Neural progenitor cell (in vitro differentiated cells): ENCODE measurements around the gene SRRM4. TPM values are rescaled to one million over a fixed set of nuclear protein-coding genes. Genes with fewer than 3 reads are reported as not detected.

Experiments used
- DNase-seq: peaks from one replicate; pipeline ENCODE4 v3.0.0-alpha.2; 2016; ENCODE audit warnings: low spot score
- H2AFZ ChIP-seq: fragments of 200-600 bp; sonication (generic); replicated peaks from 2 replicates; pipeline ENCODE4 v1.6.1; 2016; ENCODE audit warnings: antibody characterized with exemption
- H3F3A ChIP-seq: fragments of 200-600 bp; sonication (generic); 2 replicates; pipeline ENCODE4 v1.6.1; 2016; ENCODE audit warnings: antibody characterized with exemption, low read depth
- H3K27ac ChIP-seq: fragments of 200-600 bp; sonication (generic); 2 replicates; pipeline ENCODE4 v1.5.1; 2016; ENCODE audit warnings: mild to moderate bottlenecking
- H3K27me3 ChIP-seq: fragments of 200-600 bp; sonication (generic); 2 replicates; pipeline ENCODE4 v1.6.1; 2016; ENCODE audit warnings: mild to moderate bottlenecking, moderate library complexity
- H3K36me3 ChIP-seq: fragments of 200-600 bp; sonication (generic); 2 replicates; pipeline ENCODE4 v1.5.1; 2016
- H3K4me1 ChIP-seq: fragments of 200-600 bp; sonication (generic); 2 replicates; pipeline ENCODE4 v1.6.1; 2016; ENCODE audit warnings: mixed run types
- H3K4me2 ChIP-seq: fragments of 200-600 bp; sonication (generic); 2 replicates; pipeline ENCODE4 v1.6.1; 2016
- H3K4me3 ChIP-seq: fragments of 200-600 bp; sonication (generic); 2 replicates; pipeline ENCODE4 v1.5.1; 2016
- H3K79me2 ChIP-seq: fragments of 200-600 bp; sonication (generic); 2 replicates; pipeline ENCODE4 v1.6.1; 2016; ENCODE audit warnings: low read depth
- H3K9ac ChIP-seq: fragments of 200-600 bp; sonication (generic); 2 replicates; pipeline ENCODE4 v1.6.1; 2016
- H3K9me3 ChIP-seq: fragments of 200-600 bp; sonication (generic); 2 replicates; pipeline ENCODE4 v1.5.1; 2016; ENCODE audit warnings: low read depth
- H4K20me1 ChIP-seq: fragments of 200-600 bp; sonication (generic); 2 replicates; pipeline ENCODE4 v1.6.1; 2016; ENCODE audit warnings: low read depth
- H3K27ac Mint-ChIP-seq: 3 replicates; pipeline ENCODE4 v1.8.0; 2021; ENCODE audit warnings: mixed read lengths
- H3K27me3 Mint-ChIP-seq: 2 replicates; pipeline ENCODE4 v1.8.0; 2022; ENCODE audit warnings: low read depth, mild to moderate bottlenecking, inconsistent platforms, moderate library complexity, mixed read lengths; ENCODE audit not compliant: insufficient read depth
- H3K36me3 Mint-ChIP-seq: 3 replicates; pipeline ENCODE4 v1.8.0; 2021; ENCODE audit warnings: mixed read lengths
- H3K4me1 Mint-ChIP-seq: 3 replicates; pipeline ENCODE4 v1.8.0; 2021; ENCODE audit warnings: mixed read lengths
- H3K4me3 Mint-ChIP-seq: 3 replicates; pipeline ENCODE4 v1.8.0; 2021; ENCODE audit warnings: mild to moderate bottlenecking, moderate library complexity, mixed read lengths
- H3K9me3 Mint-ChIP-seq: 3 replicates; pipeline ENCODE4 v1.8.0; 2020; ENCODE audit warnings: mixed read lengths
- CTCF ChIP-seq: fragments of 200-600 bp; sonication (generic); IDR thresholded peaks from 2 replicates; pipeline ENCODE4 v1.5.1; 2017; ENCODE audit warnings: antibody characterized with exemption, mild to moderate bottlenecking
- EZH2 ChIP-seq: fragments of 200-600 bp; sonication (generic); IDR thresholded peaks from 2 replicates; pipeline ENCODE4 v1.6.1; 2017; ENCODE audit warnings: antibody characterized with exemption, mild to moderate bottlenecking, moderate library complexity
- EZH2phosphoT487 ChIP-seq: fragments of 200-600 bp; sonication (generic); IDR thresholded peaks from 2 replicates; pipeline ENCODE4 v1.6.1; 2017; ENCODE audit warnings: antibody characterized with exemption
- total RNA-seq: library from RNA; depleted of rRNA; stranded (reverse); fragments of >200 nt; gene quantifications from 2 replicates; pipeline ENCODE4 v1.2.3, GENCODE V29; 2015; ENCODE audit warnings: low replicate concordance

The SRRM4 gene
- total RNA-seq, 1 donor from 2014 or later = 0.07 TPM

DNA sequence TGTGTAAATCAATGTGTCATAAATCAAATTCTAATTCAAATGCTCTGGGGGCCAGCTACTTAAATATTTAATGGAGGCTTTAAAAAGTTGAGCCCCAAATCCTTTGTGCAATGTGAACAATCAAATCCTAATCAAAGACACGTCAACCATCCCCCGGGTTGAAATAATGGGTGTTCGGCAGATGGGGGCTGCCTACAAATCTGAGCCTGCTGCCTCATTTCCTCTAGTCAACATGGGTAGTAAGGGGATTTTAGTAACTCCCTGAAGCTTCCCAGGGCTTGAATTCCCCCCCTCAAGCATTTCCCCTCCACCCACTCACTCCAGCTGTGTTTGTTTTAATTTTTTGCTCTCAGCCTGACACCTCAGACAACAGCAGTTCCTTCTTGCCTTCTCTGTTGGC, 37.8 kb downstream of the SRRM4 start:
- Mint-ChIP-seq H3K4me3 (peak overlapping the region; percentile 3), H3K27me3 (peaks cover 6% of the 10 kb centered on the region), H3K9me3 (no peaks in the 10 kb centered on the region), H3K36me3 (no peaks in the 10 kb centered on the region), H3K27ac (no peak overlapping the region), H3K4me1 (peaks cover 47% of the 10 kb centered on the region)
- peak overlapping the region; percentile 25 for H3K4me2 ChIP-seq
- no peak overlapping the region for H3K4me3 ChIP-seq
- H4K20me1 ChIP-seq = no peaks in the 10 kb centered on the region
- H2AFZ ChIP-seq = no peak overlapping the region
- no peaks in the 10 kb centered on the region for H3K27me3 ChIP-seq
- H3K36me3 ChIP-seq = no peaks in the 10 kb centered on the region
- TF ChIP-seq CTCF (no peak), EZH2phosphoT487 (no peak), EZH2 (no peak)
- H3K9ac ChIP-seq = no peak overlapping the region
- DNase-seq = no peak
- H3F3A ChIP-seq = peaks cover 10% of the 10 kb centered on the region
- H3K9me3 ChIP-seq = no peaks in the 10 kb centered on the region
- peaks cover 39% of the 10 kb centered on the region for H3K4me1 ChIP-seq
- no peaks in the 10 kb centered on the region for H3K79me2 ChIP-seq
- H3K27ac ChIP-seq = no peak overlapping the region

DNA sequence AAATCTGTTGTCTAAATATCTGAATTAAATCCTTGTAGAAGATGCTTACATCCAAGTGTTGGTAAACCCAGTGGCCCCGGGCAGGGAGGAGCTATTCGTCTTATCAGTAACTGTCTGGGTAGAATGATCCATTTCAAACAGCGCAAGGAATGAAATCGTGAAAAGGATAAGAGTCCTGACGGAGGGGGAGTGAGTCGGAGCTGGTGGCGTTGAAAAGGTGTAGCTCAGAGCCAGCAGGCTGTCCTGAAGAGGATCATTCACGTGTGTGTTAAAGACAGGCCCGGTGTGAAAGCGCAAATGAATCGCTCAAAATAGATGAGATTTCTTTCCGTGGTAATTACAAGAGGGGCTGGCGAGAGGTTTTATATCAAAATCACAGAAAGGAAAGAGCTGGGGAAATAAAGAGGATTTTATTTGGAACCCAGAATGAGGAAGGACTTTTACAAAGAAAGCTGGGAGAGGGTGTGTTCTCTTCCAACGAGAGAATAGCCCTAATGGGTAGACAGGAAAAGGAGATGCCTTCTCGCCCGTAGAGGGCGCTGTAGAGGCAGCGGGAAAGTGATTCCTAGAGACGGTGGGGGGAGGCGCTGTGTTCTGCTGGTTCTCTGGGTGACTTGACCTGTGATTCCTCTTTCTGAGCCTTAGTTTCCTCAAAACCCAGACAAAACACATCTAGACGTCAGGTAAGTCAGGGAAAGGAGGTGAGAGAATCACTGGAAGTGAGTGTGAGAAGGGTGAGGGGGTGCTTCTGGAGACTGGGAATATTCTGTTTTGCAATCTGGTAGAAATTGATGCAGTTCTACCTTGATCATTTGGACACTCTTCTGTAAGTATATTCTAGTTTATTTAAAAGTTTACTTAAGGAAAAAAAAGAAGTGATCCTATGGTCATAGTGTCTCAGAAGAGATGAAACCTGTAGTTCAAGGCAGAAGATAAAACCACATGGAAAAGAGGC, 39.3 kb downstream of the SRRM4 start:
- peak; percentile 88 for DNase-seq
- Histone ChIP-seq H3K79me2 (no peaks in the 10 kb centered on the region), H3F3A (peaks cover 18% of the 10 kb centered on the region), H3K4me2 (peak overlapping the region; percentile 44), H3K36me3 (no peaks in the 10 kb centered on the region), H3K4me1 (peaks cover 48% of the 10 kb centered on the region), H3K9ac (no peak overlapping the region), H3K27ac (no peak overlapping the region), H2AFZ (peak overlapping the region; percentile 78), H3K4me3 (no peak overlapping the region), H3K9me3 (no peaks in the 10 kb centered on the region), H3K27me3 (no peaks in the 10 kb centered on the region), H4K20me1 (no peaks in the 10 kb centered on the region)
- peaks cover 10% of the 10 kb centered on the region for H3K27me3 Mint-ChIP-seq
- TF ChIP-seq CTCF = peak; percentile 95
- no peak for TF ChIP-seq EZH2
- H3K27ac Mint-ChIP-seq = no peak overlapping the region
- H3K4me3 Mint-ChIP-seq = no peak overlapping the region
- H3K4me1 Mint-ChIP-seq = peaks cover 57% of the 10 kb centered on the region
- no peaks in the 10 kb centered on the region for H3K36me3 Mint-ChIP-seq
- H3K9me3 Mint-ChIP-seq = no peaks in the 10 kb centered on the region

DNA sequence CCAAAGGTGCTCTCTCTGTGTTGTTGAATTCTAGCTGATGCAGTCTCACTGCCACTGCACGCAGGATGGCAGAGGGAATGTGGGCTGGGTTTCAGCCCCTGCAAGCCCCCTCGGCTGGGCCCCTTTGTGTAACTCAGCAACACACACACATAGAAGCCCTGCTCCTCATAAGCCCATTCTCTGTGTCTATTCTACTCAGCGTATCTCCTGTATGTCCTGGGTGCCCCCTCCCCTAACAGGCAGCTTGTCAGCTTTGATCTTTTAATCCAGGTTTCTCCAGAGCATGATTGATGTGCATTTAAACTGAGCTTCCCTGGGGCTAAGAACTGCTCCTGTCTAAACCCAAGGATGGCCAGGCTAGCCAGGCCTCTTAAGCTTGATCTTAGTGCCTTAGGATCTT, 43.0 kb downstream of the SRRM4 start:
- no peaks in the 10 kb centered on the region for H3K9me3 ChIP-seq
- H3K36me3 ChIP-seq = no peaks in the 10 kb centered on the region
- Mint-ChIP-seq H3K27ac (peak overlapping the region; percentile 38), H3K27me3 (peaks cover 7% of the 10 kb centered on the region), H3K4me3 (no peak overlapping the region), H3K36me3 (no peaks in the 10 kb centered on the region), H3K4me1 (peaks cover 35% of the 10 kb centered on the region), H3K9me3 (no peaks in the 10 kb centered on the region)
- peaks cover 18% of the 10 kb centered on the region for H3F3A ChIP-seq
- H2AFZ ChIP-seq = peak overlapping the region; percentile 52
- peak overlapping the region; percentile 57 for H3K4me2 ChIP-seq
- no peaks in the 10 kb centered on the region for H4K20me1 ChIP-seq
- TF ChIP-seq CTCF = no peak
- no peak for TF ChIP-seq EZH2phosphoT487
- no peak for TF ChIP-seq EZH2
- no peaks in the 10 kb centered on the region for H3K79me2 ChIP-seq
- H3K4me3 ChIP-seq = no peak overlapping the region
- H3K27me3 ChIP-seq = no peaks in the 10 kb centered on the region
- peak; percentile 47 for DNase-seq
- no peak overlapping the region for H3K9ac ChIP-seq
- peaks cover 30% of the 10 kb centered on the region for H3K4me1 ChIP-seq
- H3K27ac ChIP-seq = no peak overlapping the region
